ENCODE data around the gene TUBA4A.
"Not testable (repeated sequence)": the region's sequence is repeated elsewhere in the genome, so short reads cannot be mapped to it uniquely, and the experiment has no call there.

TUBA4A gene

GRCh38 chr2:219213026-219213415, 40.7 kb downstream of the TUBA4A start:
- DNase-seq (ENCODE audit: low read depth in 3 of 3), result no peak

GRCh38 chr2:219210886-219211362, 42.8 kb downstream of the TUBA4A start:
- no peak for DNase-seq (ENCODE audit: low read depth in 3 of 3)

- no peak for DNase-seq (ENCODE audit: low read depth in 3 of 3)
Measured at GRCh38 chr2:219210196-219210885, 43.4 kb downstream of the TUBA4A start.

GRCh38 chr2:219209236-219210195, 44.2 kb downstream of the TUBA4A start:
- DNase-seq (ENCODE audit: low read depth in 3 of 3), result no peak

GRCh38 chr2:219207884-219208740, 45.6 kb downstream of the TUBA4A start:
- DNase-seq (ENCODE audit: low read depth in 3 of 3), result no peak

- no peak for DNase-seq (ENCODE audit: low read depth in 3 of 3)
Measured at GRCh38 chr2:219207134-219207883, 46.4 kb downstream of the TUBA4A start.

GRCh38 chr2:219206328-219207133, 47.2 kb downstream of the TUBA4A start, which contains the start of gene ZFAND2B:
ZFAND2B (plus strand) TSS chr2:219206782; CDS start chr2:219206988, 206 bp downstream.
- DNase-seq (ENCODE audit: low read depth in 3 of 3), result peak; percentile 88 to 96 (median 91)

GRCh38 chr2:219205981-219206327, 47.8 kb downstream of the TUBA4A start:
- DNase-seq (ENCODE audit: low read depth in 3 of 3), result no peak

- no peak for DNase-seq (ENCODE audit: low read depth in 3 of 3)
Measured at GRCh38 chr2:219205165-219205538, 48.6 kb downstream of the TUBA4A start.

- DNase-seq (ENCODE audit: low read depth in 3 of 3), result no peak
Measured at GRCh38 chr2:219204425-219205164, 49.1 kb downstream of the TUBA4A start.

- DNase-seq (ENCODE audit: low read depth in 3 of 3), result not testable (repeated sequence)
Measured at GRCh38 chr2:219201331-219201730, 52.4 kb downstream of the TUBA4A start.

- not testable (repeated sequence) for DNase-seq (ENCODE audit: low read depth in 3 of 3)
Measured at GRCh38 chr2:219200502-219201326, 53.0 kb downstream of the TUBA4A start.
